HS-27A (cell line): Measurements from ENCODE around the gene TRIP10.
"Not testable (repeated sequence)": the region's sequence is repeated elsewhere in the genome, so short reads cannot be mapped to it uniquely, and the experiment has no call there.

Experiments
- DNase-seq: peaks from one replicate; pipeline ENCODE4 v3.0.0-alpha.2; 2012; ENCODE audit warnings: low read depth, missing footprints

TRIP10 gene

GRCh38 chr19:6768236-6768785 lies 28.8 kb downstream of the TRIP10 start:
- no peak for DNase-seq

GRCh38 chr19:6769006-6769619 lies 29.6 kb downstream of the TRIP10 start:
- DNase-seq: no peak

GRCh38 chr19:6771648-6772027 lies 32.2 kb downstream of the TRIP10 start:
- not testable (repeated sequence) for DNase-seq

GRCh38 chr19:6772028-6772865 lies 32.8 kb downstream of the TRIP10 start, which contains the start of gene VAV1:
Gene VAV1 (plus strand): TSS chr19:6772708. CDS start chr19:6772808, 100 bp downstream.
- no peak for DNase-seq

GRCh38 chr19:6772866-6773322 lies 33.4 kb downstream of the TRIP10 start:
- no peak for DNase-seq

- no peak for DNase-seq
Observed at GRCh38 chr19:6773323-6773931, 33.9 kb downstream of the TRIP10 start.

GRCh38 chr19:6774821-6775707 lies 35.6 kb downstream of the TRIP10 start:
- DNase-seq: no peak

GRCh38 chr19:6776045-6776444 lies 36.6 kb downstream of the TRIP10 start:
- not testable (repeated sequence) for DNase-seq

- no peak for DNase-seq
Observed at GRCh38 chr19:6776999-6777398, 37.5 kb downstream of the TRIP10 start.

GRCh38 chr19:6777434-6777833 lies 38.0 kb downstream of the TRIP10 start:
- DNase-seq: no peak

- no peak for DNase-seq
Observed at GRCh38 chr19:6778386-6778785, 38.9 kb downstream of the TRIP10 start.

GRCh38 chr19:6779206-6779605 lies 39.7 kb downstream of the TRIP10 start:
- DNase-seq: no peak

GRCh38 chr19:6787393-6787792 lies 47.9 kb downstream of the TRIP10 start:
- no peak for DNase-seq

GRCh38 chr19:6788896-6789295 lies 49.4 kb downstream of the TRIP10 start:
- no peak for DNase-seq

- no peak for DNase-seq
Observed at GRCh38 chr19:6790194-6791128, 51.0 kb downstream of the TRIP10 start.

GRCh38 chr19:6791237-6791636 lies 51.8 kb downstream of the TRIP10 start:
- no peak for DNase-seq

- no peak for DNase-seq
Observed at GRCh38 chr19:6793411-6793810, 53.9 kb downstream of the TRIP10 start.

- DNase-seq: no peak
Observed at GRCh38 chr19:6793973-6794372, 54.5 kb downstream of the TRIP10 start.

GRCh38 chr19:6794686-6795431 lies 55.4 kb downstream of the TRIP10 start:
- no peak for DNase-seq

GRCh38 chr19:6796278-6796677 lies 56.8 kb downstream of the TRIP10 start:
- no peak for DNase-seq
